GM12875 (cell line): Measurements from ENCODE around the gene PFDN2.

ENCODE experiments used
- H3K4me3 ChIP-seq: one replicate; pipeline ENCODE4 v1.5.1; 2011; ENCODE audit warnings: low read depth, low read length, control low read depth
- CTCF ChIP-seq: IDR thresholded peaks from 2 replicates; pipeline ENCODE4 v1.5.1; 2011; ENCODE audit warnings: low read depth, mild to moderate bottlenecking, control low read depth, inconsistent platforms, low read length, moderate library complexity, borderline replicate concordance; ENCODE audit not compliant: insufficient read depth

The PFDN2 gene

GRCh38 chr1:161084597-161084988, 33.2 kb downstream of the PFDN2 start:
- no peak overlapping the region for H3K4me3 ChIP-seq
- no peak for TF ChIP-seq CTCF

GRCh38 chr1:161083748-161084596, 33.9 kb downstream of the PFDN2 start:
- no peak overlapping the region for H3K4me3 ChIP-seq
- TF ChIP-seq CTCF, result no peak

- H3K4me3 ChIP-seq, result no peak overlapping the region
- TF ChIP-seq CTCF, result no peak
Observed at GRCh38 chr1:161082996-161083747, 34.7 kb downstream of the PFDN2 start.

- TF ChIP-seq CTCF, result no peak
- H3K4me3 ChIP-seq, result no peak overlapping the region
Observed at GRCh38 chr1:161082483-161082882, 35.4 kb downstream of the PFDN2 start.

- no peak overlapping the region for H3K4me3 ChIP-seq
Observed at GRCh38 chr1:161081519-161081918, 36.3 kb downstream of the PFDN2 start.

More at GRCh38 chr1:161081519-161081918, 36.3 kb downstream of the PFDN2 start:
- no peak for TF ChIP-seq CTCF
